CD14-positive monocyte (primary cell): ENCODE data around the gene RAB44. TPM values are rescaled to one million over a fixed set of nuclear protein-coding genes. Genes with fewer than 3 reads are reported as not detected.

Experiments
- DNase-seq, 3 donors: peaks; one replicate each; pipeline ENCODE4 v3.0.0-alpha.2; 2011 to 2022
- H2AFZ ChIP-seq: 2 replicates; pipeline ENCODE4 v1.6.0; 2012; ENCODE audit warnings: mild to moderate bottlenecking, low read depth, low read length, inconsistent platforms; ENCODE audit not compliant: insufficient read depth, poor library complexity, severe bottlenecking
- H3K27ac ChIP-seq, 2 donors: 1 replicate in 1 of 2; 2 replicates in 1 of 2; pipeline ENCODE4 v1.5.1; 2012 to 2013; ENCODE audit warnings: low read length in 2 of 2, control low read depth in 1 of 2, inconsistent platforms in 1 of 2, low read depth in 1 of 2, mild to moderate bottlenecking in 1 of 2
- H3K27me3 ChIP-seq, 2 donors: one replicate each; pipeline versions ENCODE4 v1.6.0 to v1.6.1; 2011 to 2013; ENCODE audit warnings: low read length in 2 of 2; ENCODE audit not compliant: control insufficient read depth in 2 of 2, insufficient read depth in 2 of 2
- H3K36me3 ChIP-seq, 2 donors: replicated peaks in 1 of 2; 1 replicate in 1 of 2; 2 replicates in 1 of 2; pipeline versions ENCODE4 v1.5.1 to v1.6.1; 2012 to 2013; ENCODE audit warnings: low read length in 2 of 2, control low read depth in 1 of 2, inconsistent platforms in 1 of 2, mild to moderate bottlenecking in 1 of 2; ENCODE audit not compliant: insufficient read depth in 2 of 2, control insufficient read depth in 1 of 2
- H3K4me1 ChIP-seq, 2 donors: 1 replicate in 1 of 2; 2 replicates in 1 of 2; pipeline versions ENCODE4 v1.5.1 to v1.6.1; 2012 to 2013; ENCODE audit warnings: low read length in 2 of 2, control low read depth in 1 of 2, inconsistent platforms in 1 of 2, mild to moderate bottlenecking in 1 of 2, moderate library complexity in 1 of 2; ENCODE audit not compliant: insufficient read depth in 2 of 2, control insufficient read depth in 1 of 2
- H3K4me2 ChIP-seq: replicated peaks from 2 replicates; pipeline ENCODE3; 2012; ENCODE audit warnings: low read length, moderate library complexity, mild to moderate bottlenecking; ENCODE audit not compliant: poor library complexity, severe bottlenecking; ENCODE audit errors: extremely low read depth
- H3K4me3 ChIP-seq, 3 experiments: fragments of 200-600 bp in 1 of 3; sonication (generic) in 1 of 3; replicated peaks in 1 of 3; 1 replicate in 2 of 3; 2 replicates in 1 of 3; pipeline ENCODE4 v1.5.1; 2011 to 2013; ENCODE audit warnings: low read length in 3 of 3, mild to moderate bottlenecking in 3 of 3, control low read depth in 2 of 3, low read depth in 2 of 3, inconsistent platforms in 1 of 3, moderate library complexity in 1 of 3
- H3K79me2 ChIP-seq: 2 replicates; pipeline ENCODE4 v1.6.0; 2012; ENCODE audit warnings: mild to moderate bottlenecking, control low read depth, inconsistent platforms, low read length, moderate library complexity; ENCODE audit not compliant: insufficient read depth
- H3K9ac ChIP-seq: 2 replicates; pipeline ENCODE4 v1.6.0; 2017; ENCODE audit warnings: low read length, mild to moderate bottlenecking; ENCODE audit not compliant: insufficient read depth, poor library complexity, severe bottlenecking
- H3K9me3 ChIP-seq, 2 donors: replicated peaks in 1 of 2; 1 replicate in 1 of 2; 2 replicates in 1 of 2; pipeline versions ENCODE4 v1.5.1 to v1.6.1; 2012 to 2013; ENCODE audit warnings: low read length in 2 of 2, control low read depth in 1 of 2; ENCODE audit not compliant: control insufficient read depth in 1 of 2, insufficient read depth in 1 of 2
- H4K20me1 ChIP-seq: 2 replicates; pipeline ENCODE4 v1.6.0; 2012; ENCODE audit warnings: mild to moderate bottlenecking, low read length, control low read depth, moderate library complexity; ENCODE audit not compliant: insufficient read depth
- H3K27ac Mint-ChIP-seq, 7 donors: one replicate each; pipeline ENCODE4 v1.8.0; 2020; ENCODE audit warnings: mild to moderate bottlenecking in 7 of 7, mixed read lengths in 7 of 7, moderate library complexity in 6 of 7, inconsistent platforms in 2 of 7
- H3K27me3 Mint-ChIP-seq, 3 donors: one replicate each; pipeline ENCODE4 v1.8.0; 2021 to 2022; ENCODE audit warnings: low read depth in 3 of 3, mild to moderate bottlenecking in 3 of 3, mixed read lengths in 3 of 3, moderate library complexity in 3 of 3, inconsistent platforms in 1 of 3
- H3K36me3 Mint-ChIP-seq, 2 donors: one replicate each; pipeline ENCODE4 v1.8.0; 2020; ENCODE audit warnings: mixed read lengths in 2 of 2, inconsistent platforms in 1 of 2, mild to moderate bottlenecking in 1 of 2
- H3K4me1 Mint-ChIP-seq: one replicate; pipeline ENCODE4 v1.8.0; 2020; ENCODE audit warnings: mild to moderate bottlenecking, mixed read lengths
- H3K4me3 Mint-ChIP-seq, 2 donors: one replicate each; pipeline ENCODE4 v1.8.0; 2020; ENCODE audit warnings: mild to moderate bottlenecking in 2 of 2, mixed read lengths in 2 of 2, moderate library complexity in 1 of 2
- H3K9me3 Mint-ChIP-seq, 7 donors: one replicate each; pipeline ENCODE4 v1.8.0; 2020 to 2022; ENCODE audit warnings: mixed read lengths in 7 of 7, mild to moderate bottlenecking in 6 of 7, moderate library complexity in 6 of 7, inconsistent platforms in 2 of 7
- CTCF ChIP-seq: fragments of 200-600 bp; IDR thresholded peaks from one replicate; pipeline ENCODE4 v1.8.0; 2022; ENCODE audit warnings: antibody characterized with exemption, mild to moderate bottlenecking
- WGBS: methylation state at CpG from one replicate; pipeline ENCODE4 v1.1.5; 2013; ENCODE audit warnings: missing lambda C conversion rate; ENCODE audit not compliant: insufficient coverage; 5-methylcytosine and 5-hydroxymethylcytosine counted together
- intact Hi-C, 2 donors: fragments of 100-400 bp; cut with micrococcal nuclease; formaldehyde crosslinking; loops; one replicate each; pipeline versions ENCODE4 v1.15.0 to v1.15.1; 2023
- polyA plus RNA-seq, 3 donors: library from polyadenylated mRNA; depleted of rRNA in 1 of 3; unstranded in 2 of 3; stranded (reverse) in 1 of 3; fragments of 300-500 nt in 2 of 3; fragments of >200 nt in 1 of 3; fragmentation: Illumina TruSeq in 2 of 3; gene quantifications; 1 replicate in 2 of 3; 2 replicates in 1 of 3; pipeline ENCODE4 v1.2.3, GENCODE V29; 2012 to 2021

RAB44 gene
- polyA plus RNA-seq, 3 donors = 1.5 to 18.0 (median 1.9) TPM

GRCh38 chr6:36743538-36744303 lies 46.1 kb downstream of the RAB44 start:
- H3K4me2 ChIP-seq = peak overlapping the region; percentile 7
- H3K27me3 Mint-ChIP-seq = peaks cover 4 to 15% (median 11%) of the 10 kb centered on the region in 3 donors
- 61% methylated on average over 12 of the region's 24 CpGs for WGBS
- peaks cover 20% of the 10 kb centered on the region for H3K4me1 Mint-ChIP-seq
- H3K27ac ChIP-seq = no peak overlapping the region
- no peaks in the 10 kb centered on the region for H3K79me2 ChIP-seq
- no peak overlapping the region for H3K4me3 ChIP-seq
- H3K9me3 ChIP-seq = peaks cover 5 to 9% of the 10 kb centered on the region in 2 donors
- peaks cover 3 to 8% (median 6%) of the 10 kb centered on the region in 7 donors for H3K9me3 Mint-ChIP-seq
- no peaks in the 10 kb centered on the region for H3K36me3 ChIP-seq
- peaks cover 13 to 24% of the 10 kb centered on the region in 2 donors for H3K4me1 ChIP-seq
- no peaks in the 10 kb centered on the region for H4K20me1 ChIP-seq
- peaks cover 0 to 4% of the 10 kb centered on the region in 2 donors for H3K36me3 Mint-ChIP-seq
- no peak overlapping the region for H2AFZ ChIP-seq
- H3K9ac ChIP-seq = no peak overlapping the region
- no peak for DNase-seq
- no peak for TF ChIP-seq CTCF
- peak overlapping the region in 1 of 7 donors; percentile 66 for H3K27ac Mint-ChIP-seq
- intact Hi-C loops = no loop called here
- no peaks in the 10 kb centered on the region for H3K27me3 ChIP-seq
- H3K4me3 Mint-ChIP-seq = peak overlapping the region in 1 of 2 donors; percentile 51

- no peak overlapping the region for H3K27ac ChIP-seq
- Mint-ChIP-seq H3K27ac (peak overlapping the region in 3 of 7 donors; percentile 40 to 66 (median 52)), H3K36me3 (peaks cover under 1 to 4% of the 10 kb centered on the region in 2 donors), H3K9me3 (peaks cover 6 to 13% (median 10%) of the 10 kb centered on the region in 7 donors), H3K4me1 (peaks cover 18% of the 10 kb centered on the region), H3K27me3 (peaks cover 4 to 14% (median 11%) of the 10 kb centered on the region in 3 donors), H3K4me3 (peak overlapping the region in 1 of 2 donors; percentile 51)
- H3K9me3 ChIP-seq = peaks cover 8 to 12% of the 10 kb centered on the region in 2 donors
- no peaks in the 10 kb centered on the region for H3K36me3 ChIP-seq
- H3K27me3 ChIP-seq = no peaks in the 10 kb centered on the region
- H3K79me2 ChIP-seq = no peaks in the 10 kb centered on the region
- H4K20me1 ChIP-seq = no peaks in the 10 kb centered on the region
- intact Hi-C loops = no loop called here
- DNase-seq = no peak
- peaks cover 13 to 19% of the 10 kb centered on the region in 2 donors for H3K4me1 ChIP-seq
- H3K4me3 ChIP-seq = no peak overlapping the region
- WGBS = no CpG with 5 or more reads among the region's 2 CpGs
- peak overlapping the region; percentile 7 for H3K4me2 ChIP-seq
- H3K9ac ChIP-seq = no peak overlapping the region
- TF ChIP-seq CTCF = no peak
- no peak overlapping the region for H2AFZ ChIP-seq
Observed at GRCh38 chr6:36744304-36744673, 46.7 kb downstream of the RAB44 start.
